Measurements from ENCODE around the gene KHDRBS1. TPM values are rescaled to one million over a fixed set of nuclear protein-coding genes. Genes with fewer than 3 reads are reported as not detected.

The KHDRBS1 gene
- total and polyA plus RNA-seq, 3 donors from 2014 or later = 90.4 to 133 (median 95.0) TPM

- no peak for DNase-seq
- TF ChIP-seq POLR2A (IDR thresholded peaks at IDR 0.05) = no peak
- TF ChIP-seq, protein P1, sequence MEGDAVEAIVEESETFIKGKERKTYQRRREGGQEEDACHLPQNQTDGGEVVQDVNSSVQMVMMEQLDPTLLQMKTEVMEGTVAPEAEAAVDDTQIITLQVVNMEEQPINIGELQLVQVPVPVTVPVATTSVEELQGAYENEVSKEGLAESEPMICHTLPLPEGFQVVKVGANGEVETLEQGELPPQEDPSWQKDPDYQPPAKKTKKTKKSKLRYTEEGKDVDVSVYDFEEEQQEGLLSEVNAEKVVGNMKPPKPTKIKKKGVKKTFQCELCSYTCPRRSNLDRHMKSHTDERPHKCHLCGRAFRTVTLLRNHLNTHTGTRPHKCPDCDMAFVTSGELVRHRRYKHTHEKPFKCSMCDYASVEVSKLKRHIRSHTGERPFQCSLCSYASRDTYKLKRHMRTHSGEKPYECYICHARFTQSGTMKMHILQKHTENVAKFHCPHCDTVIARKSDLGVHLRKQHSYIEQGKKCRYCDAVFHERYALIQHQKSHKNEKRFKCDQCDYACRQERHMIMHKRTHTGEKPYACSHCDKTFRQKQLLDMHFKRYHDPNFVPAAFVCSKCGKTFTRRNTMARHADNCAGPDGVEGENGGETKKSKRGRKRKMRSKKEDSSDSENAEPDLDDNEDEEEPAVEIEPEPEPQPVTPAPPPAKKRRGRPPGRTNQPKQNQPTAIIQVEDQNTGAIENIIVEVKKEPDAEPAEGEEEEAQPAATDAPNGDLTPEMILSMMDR (IDR thresholded peaks at IDR 0.05) = no peak
- Histone ChIP-seq H3K36me3 (ENCODE audit: low read depth, missing control alignments) (no peaks in the 10 kb centered on the region), H3K4me3 (no peak overlapping the region), H3K9me3 (no peaks in the 10 kb centered on the region), H3K4me1 (no peaks in the 10 kb centered on the region), H3K27ac (no peak overlapping the region), H3K27me3 (no peaks in the 10 kb centered on the region)
- WGBS, 2 donors = 73 to 88% methylated on average over 2 of the region's 2 CpGs
- intact Hi-C loops (cut with DNase I; ENCODE audit: low total_unique reads) = no loop called here
Measured at GRCh38 chr1:32032275-32032615, 18.6 kb downstream of the KHDRBS1 start.

DNA sequence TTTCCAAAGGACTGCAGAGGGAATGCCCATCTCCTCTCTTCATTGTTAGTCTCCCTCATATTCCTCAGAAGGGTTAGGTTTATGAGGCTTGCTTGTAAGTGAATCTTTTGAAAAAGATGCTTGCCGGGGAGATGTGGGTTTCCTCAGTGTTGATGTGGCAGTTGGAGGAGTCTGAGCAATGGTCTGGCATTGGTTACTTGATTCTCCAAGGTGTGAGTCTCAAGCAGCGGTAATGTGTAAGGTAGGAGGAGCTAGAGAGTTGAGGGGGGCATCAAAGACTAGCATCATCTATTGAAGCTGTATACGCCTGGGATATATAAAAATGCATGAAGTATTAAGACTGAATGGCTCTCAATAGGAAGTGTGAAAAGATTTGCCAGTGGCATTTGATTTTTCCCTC, 21.5 kb downstream of the KHDRBS1 start:
- Histone ChIP-seq H3K36me3 (ENCODE audit: low read depth, missing control alignments) (no peaks in the 10 kb centered on the region), H3K4me1 (no peaks in the 10 kb centered on the region), H3K9me3 (no peaks in the 10 kb centered on the region), H3K27me3 (no peaks in the 10 kb centered on the region), H3K4me3 (no peak overlapping the region), H3K27ac (no peak overlapping the region)
- DNase-seq = no peak
- intact Hi-C loops (cut with DNase I; ENCODE audit: low total_unique reads) = no loop called here
- 82 to 98% methylated on average over 3 of the region's 3 CpGs for WGBS, 2 donors
- TF ChIP-seq POLR2A (IDR thresholded peaks at IDR 0.05) = no peak
- TF ChIP-seq, protein P1 (IDR thresholded peaks at IDR 0.05) = no peak

GRCh38 chr1:32040711-32041110, 27.0 kb downstream of the KHDRBS1 start:
- H3K27ac ChIP-seq = no peak overlapping the region
- WGBS, 2 donors = 85 to 95% methylated on average over 3 of the region's 3 CpGs
- H3K36me3 ChIP-seq (ENCODE audit: low read depth, missing control alignments) = no peaks in the 10 kb centered on the region
- no peaks in the 10 kb centered on the region for H3K4me1 ChIP-seq
- intact Hi-C loops (cut with DNase I; ENCODE audit: low total_unique reads) = no loop called here
- no peak for DNase-seq
- no peak overlapping the region for H3K4me3 ChIP-seq
- H3K27me3 ChIP-seq = no peaks in the 10 kb centered on the region
- TF ChIP-seq, protein P1 (IDR thresholded peaks at IDR 0.05) = no peak
- no peak for TF ChIP-seq POLR2A (IDR thresholded peaks at IDR 0.05)
- no peaks in the 10 kb centered on the region for H3K9me3 ChIP-seq

DNA sequence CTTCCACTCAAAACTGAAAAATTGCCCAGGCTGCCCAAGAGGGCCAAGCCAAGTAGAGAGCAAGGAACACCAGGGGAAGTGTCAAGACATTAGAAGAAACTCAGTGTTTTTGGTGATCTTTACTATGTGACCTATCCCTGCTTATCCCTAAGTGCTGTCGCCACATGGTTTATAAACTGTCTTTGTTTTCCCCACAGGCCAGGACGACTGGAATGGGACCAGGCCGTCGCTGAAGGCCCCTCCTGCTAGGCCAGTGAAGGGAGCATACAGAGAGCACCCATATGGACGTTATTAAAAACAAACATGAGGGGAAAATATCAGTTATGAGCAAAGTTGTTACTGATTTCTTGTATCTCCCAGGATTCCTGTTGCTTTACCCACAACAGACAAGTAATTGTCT, 28.7 kb downstream of the KHDRBS1 start:
- Histone ChIP-seq H3K4me1 (no peaks in the 10 kb centered on the region), H3K9me3 (no peaks in the 10 kb centered on the region), H3K27ac (no peak overlapping the region), H3K4me3 (no peak overlapping the region), H3K36me3 (ENCODE audit: low read depth, missing control alignments) (no peaks in the 10 kb centered on the region), H3K27me3 (no peaks in the 10 kb centered on the region)
- DNase-seq = no peak
- 67 to 79% methylated on average over 5 of the region's 5 CpGs for WGBS, 2 donors
- intact Hi-C loops (cut with DNase I; ENCODE audit: low total_unique reads) = no loop called here
- TF ChIP-seq, protein P1 (IDR thresholded peaks at IDR 0.05) = no peak
- no peak for TF ChIP-seq POLR2A (IDR thresholded peaks at IDR 0.05)

GRCh38 chr1:32044234-32044633, 30.6 kb downstream of the KHDRBS1 start:
- 76 to 88% methylated on average over 1 of the region's 1 CpG for WGBS, 2 donors
- no peak overlapping the region for H3K27ac ChIP-seq
- H3K4me1 ChIP-seq = no peaks in the 10 kb centered on the region
- H3K27me3 ChIP-seq = no peaks in the 10 kb centered on the region
- no peaks in the 10 kb centered on the region for H3K9me3 ChIP-seq
- TF ChIP-seq, protein P1 (IDR thresholded peaks at IDR 0.05) = no peak
- TF ChIP-seq POLR2A (IDR thresholded peaks at IDR 0.05) = no peak
- intact Hi-C loops (cut with DNase I; ENCODE audit: low total_unique reads) = no loop called here
- no peak for DNase-seq
- H3K36me3 ChIP-seq (ENCODE audit: low read depth, missing control alignments) = no peaks in the 10 kb centered on the region
- H3K4me3 ChIP-seq = no peak overlapping the region
